Glomerular endothelial cell (primary cell): ENCODE measurements around the gene PODXL2. TPM values are rescaled to one million over a fixed set of nuclear protein-coding genes. Genes with fewer than 3 reads are reported as not detected.
"Not testable (repeated sequence)": the region's sequence is repeated elsewhere in the genome, so short reads cannot be mapped to it uniquely, and the experiment has no call there.

ENCODE experiments used
- DNase-seq: peaks from one replicate; pipeline ENCODE4 v3.0.0-alpha.2; 2011; ENCODE audit warnings: low read depth, low spot score; ENCODE audit errors: extremely low read depth
- total RNA-seq: library from RNA; depleted of rRNA; stranded (reverse); fragments of >200 nt; gene quantifications from 2 replicates; pipeline ENCODE4 v1.2.3, GENCODE V29; 2015

The PODXL2 gene
- total RNA-seq, 1 donor from 2014 or later, result 20.5 TPM

DNA sequence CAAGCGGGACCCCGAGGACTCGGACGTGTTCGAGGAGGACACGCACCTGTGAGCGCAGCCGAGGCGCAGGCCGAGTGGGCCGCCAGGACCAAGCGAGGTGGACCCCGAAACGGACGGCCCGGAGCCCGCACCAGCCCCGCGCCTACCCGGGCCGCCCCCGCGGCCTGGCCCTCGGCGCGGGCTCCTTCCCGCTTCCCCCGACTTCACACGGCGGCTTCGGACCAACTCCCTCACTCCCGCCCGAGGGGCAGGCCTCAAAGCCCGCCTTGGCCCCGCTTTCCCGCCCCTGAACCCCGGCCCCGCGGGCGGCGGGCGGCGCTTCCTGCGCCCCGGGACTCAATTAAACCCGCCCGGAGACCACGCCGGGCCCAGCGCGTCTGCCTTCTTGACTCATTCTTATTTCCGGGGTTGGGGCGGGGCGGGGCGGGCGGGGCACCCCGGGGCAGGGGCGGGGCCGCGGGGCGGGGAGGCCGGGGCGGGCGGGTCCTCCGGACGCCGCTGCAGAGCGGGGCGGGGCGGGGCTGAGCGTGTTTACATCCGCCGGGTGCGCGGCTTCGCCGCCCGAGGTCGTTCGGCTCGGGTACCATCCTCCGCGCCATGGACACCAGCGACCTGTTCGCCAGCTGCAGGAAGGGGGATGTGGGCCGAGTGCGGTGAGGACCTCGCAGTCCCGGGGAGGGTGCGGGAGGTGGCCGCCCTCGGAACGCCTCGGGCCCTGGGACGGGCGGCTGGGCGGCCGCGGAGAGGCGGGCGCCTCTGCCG, 43.6 kb downstream of the PODXL2 start, which contains the start of gene ABTB1:
ABTB1 (plus strand) TSS at position 524 of the 762 bp plus-strand sequence; CDS start at position 598, 74 bp downstream.
- DNase-seq, result no peak

- DNase-seq, result no peak
These were observed 44.5 kb downstream of the PODXL2 start for GRCh38 chr3:127673191-127674100.

GRCh38 chr3:127674101-127674721, 45.2 kb downstream of the PODXL2 start:
- no peak for DNase-seq

DNA sequence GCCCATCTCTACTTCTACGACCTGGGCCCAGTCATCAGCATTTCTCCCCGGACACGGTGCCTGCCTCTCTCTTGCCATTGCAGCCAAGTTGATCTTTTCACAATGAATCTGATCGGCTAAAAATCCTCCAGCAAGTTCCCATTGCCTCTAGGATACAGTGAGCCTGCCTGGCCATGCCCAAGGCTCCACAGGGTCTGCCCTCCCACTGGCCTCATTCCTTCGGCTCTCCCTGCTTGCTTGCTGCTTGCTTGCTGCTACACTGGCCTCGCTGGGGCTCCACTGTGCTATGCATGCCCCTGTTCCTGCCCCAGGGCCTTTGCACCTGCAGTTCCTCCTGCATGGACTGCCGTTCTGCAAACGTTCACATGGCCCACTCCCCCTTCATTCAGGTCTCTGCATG, 45.8 kb downstream of the PODXL2 start:
- no peak for DNase-seq

DNA sequence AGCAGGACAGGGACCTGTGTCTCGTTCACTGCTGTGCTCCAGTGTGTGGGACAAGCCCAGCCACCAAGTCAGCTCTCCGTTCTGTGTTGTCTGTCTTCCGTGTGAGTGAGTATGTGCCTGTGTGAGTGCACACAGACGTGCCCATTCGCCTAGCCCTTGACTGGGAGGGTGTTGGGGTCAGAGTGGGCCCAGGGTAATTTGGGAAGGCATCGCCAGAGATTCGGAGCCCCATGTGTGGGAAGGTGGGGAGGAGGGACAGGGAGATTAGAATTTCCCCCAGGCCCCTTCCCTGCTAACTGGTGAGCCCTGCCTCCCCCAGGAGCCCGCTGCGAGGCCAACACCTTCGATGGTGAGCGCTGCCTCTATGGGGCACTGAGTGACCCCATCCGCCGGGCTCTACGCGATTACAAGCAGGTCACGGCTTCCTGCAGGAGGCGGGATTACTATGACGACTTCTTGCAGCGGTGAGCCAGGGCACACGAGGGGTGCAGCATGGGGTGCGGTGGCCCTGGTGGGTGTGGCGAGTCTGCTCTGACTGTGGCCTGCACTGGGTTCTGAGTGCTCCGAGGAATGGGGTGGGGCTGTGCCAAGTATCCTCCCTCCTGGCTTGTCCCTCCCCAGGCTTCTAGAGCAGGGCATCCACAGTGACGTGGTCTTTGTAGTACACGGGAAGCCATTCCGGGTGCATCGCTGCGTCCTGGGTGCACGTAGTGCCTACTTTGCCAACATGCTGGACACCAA, 46.8 kb downstream of the PODXL2 start:
- DNase-seq, result no peak

GRCh38 chr3:127676456-127676855, 47.5 kb downstream of the PODXL2 start:
- no peak for DNase-seq

DNA sequence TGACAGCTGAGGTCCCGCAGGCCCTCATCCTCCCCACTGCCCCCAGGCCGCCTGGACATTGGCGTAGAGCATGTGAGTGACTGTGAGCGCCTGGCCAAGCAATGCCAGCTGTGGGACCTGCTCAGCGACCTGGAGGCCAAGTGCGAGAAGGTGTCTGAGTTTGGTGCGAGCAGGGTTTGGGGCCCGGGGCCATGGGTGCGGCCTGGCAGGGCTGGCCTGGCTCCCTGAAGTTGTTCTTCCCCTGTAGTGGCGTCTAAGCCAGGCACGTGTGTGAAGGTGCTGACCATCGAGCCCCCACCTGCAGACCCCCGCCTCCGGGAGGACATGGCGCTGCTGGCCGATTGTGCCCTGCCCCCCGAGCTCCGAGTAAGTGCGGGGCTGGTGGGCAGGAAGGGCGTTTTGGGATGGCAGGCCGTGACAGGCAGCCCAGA, 48.0 kb downstream of the PODXL2 start:
- no peak for DNase-seq

- DNase-seq, result no peak
These were observed 48.7 kb downstream of the PODXL2 start for GRCh38 chr3:127677541-127678314.

DNA sequence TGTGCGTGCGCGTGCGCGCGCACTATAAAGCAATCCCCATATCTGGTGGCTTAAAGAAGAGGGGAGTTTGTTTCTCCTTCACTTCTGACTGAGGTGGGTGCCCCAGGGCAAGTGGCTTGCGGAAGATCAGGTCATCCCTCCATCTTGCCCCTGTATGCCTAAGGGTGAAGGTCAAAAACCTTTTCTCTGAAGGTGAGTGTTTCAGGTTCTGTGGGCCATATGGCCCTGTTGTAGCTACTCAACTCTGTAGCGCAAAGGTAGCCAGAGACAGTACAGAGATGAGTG, 49.3 kb downstream of the PODXL2 start:
- no peak for DNase-seq

GRCh38 chr3:127678611-127679533, 49.9 kb downstream of the PODXL2 start:
- no peak for DNase-seq

GRCh38 chr3:127679534-127680145, 50.7 kb downstream of the PODXL2 start:
- DNase-seq, result no peak

GRCh38 chr3:127680146-127680661, 51.2 kb downstream of the PODXL2 start:
- DNase-seq, result no peak

DNA sequence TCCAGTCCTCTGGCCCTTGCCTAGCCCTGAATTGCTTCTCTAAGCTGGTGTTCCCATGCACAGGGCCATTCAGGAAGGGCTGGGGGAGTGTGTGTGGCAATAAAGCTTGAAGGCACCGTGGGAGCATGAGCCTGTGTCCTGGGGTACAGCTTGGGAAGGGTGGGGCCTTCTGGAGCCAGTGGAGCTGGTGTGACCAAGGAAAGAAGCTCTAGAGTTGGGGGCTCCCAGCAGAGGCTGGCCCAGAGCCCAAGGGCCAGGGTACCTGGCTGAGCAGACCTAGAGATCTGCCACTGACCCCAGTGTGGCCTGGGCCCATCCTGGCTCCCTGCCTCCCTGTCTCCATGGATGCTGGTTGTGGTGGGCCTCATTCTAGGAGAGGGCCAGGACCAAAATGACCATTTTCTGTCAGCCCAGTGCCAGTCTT, 51.8 kb downstream of the PODXL2 start:
- no peak for DNase-seq

- not testable (repeated sequence) for DNase-seq
These were observed 53.2 kb downstream of the PODXL2 start for GRCh38 chr3:127682175-127682554.

DNA sequence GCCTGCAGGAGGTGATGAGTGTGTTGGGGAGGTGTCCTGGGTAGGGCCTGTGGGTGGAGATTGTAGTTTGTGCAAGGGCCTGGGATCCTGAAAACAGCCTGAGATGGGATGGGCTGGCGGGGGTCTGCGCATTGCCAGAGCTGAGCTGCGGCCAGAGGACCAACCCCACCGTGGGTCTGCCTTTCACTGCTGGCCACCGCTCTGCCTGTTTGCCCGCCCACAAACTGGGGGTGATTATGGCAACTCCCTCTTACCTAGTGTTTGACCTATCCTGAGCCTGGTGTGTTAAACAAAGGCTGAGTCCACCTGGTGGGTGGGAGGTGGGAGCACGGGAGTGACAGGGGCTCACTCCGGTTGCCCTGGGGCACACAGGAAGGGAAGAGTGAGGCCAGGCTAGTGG, 53.6 kb downstream of the PODXL2 start:
- DNase-seq, result no peak

DNA sequence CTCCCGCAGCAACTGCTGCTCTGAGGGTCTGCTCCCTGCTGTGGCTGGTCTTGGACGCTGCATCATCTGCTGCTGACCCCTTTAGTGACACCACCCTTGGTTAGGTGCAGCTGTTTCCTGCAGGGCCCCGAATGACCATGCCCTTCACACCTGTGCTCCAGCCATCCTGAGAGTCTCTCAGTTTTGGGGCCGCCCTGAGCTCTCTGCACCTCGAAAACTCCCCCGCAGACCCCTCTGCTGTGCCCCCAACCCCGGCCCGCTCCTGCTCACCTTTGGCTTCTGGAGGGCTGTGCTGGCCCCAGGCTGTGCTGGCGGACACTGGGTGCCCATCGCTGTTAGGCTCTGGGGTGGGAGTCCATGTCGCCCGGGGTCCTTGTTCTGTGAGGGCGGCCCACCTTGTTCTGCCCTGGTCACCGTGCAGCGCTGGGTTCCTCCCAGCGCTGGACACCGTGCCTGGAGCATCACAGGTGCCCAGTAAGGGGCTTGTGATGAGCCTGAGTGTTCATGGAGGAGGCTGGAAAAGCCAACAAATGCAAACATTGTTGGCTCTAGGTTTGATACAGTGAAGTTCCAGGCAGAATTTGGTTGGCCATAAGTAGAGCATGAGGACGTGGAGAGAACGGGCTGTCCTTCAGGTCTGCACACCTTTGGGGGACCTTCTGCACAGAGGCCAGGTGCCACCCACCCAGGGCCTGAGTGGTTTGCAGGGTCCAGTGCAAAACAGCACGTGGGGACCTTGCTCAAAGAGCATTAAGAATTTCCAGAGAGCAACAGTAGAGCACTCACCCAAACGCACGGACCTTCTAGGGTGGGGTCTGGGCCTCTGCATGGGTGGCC, 56.1 kb downstream of the PODXL2 start:
- DNase-seq, result no peak

- no peak for DNase-seq
These were observed 56.9 kb downstream of the PODXL2 start for GRCh38 chr3:127685708-127686511.
